GM19468 (cell line): ENCODE measurements around the gene STUM.
"Not testable (repeated sequence)": the region's sequence is repeated elsewhere in the genome, so short reads cannot be mapped to it uniquely, and the experiment has no call there.

Experiments used
- ATAC-seq: cut with Tn5 transposase; IDR thresholded peaks from one replicate; pipeline ENCODE4 v1.9.1; 2021; ENCODE audit warnings: mild to moderate bottlenecking, moderate library complexity, moderate number of reproducible peaks; ENCODE audit not compliant: unreplicated experiment; ENCODE audit errors: extremely low read depth

Gene STUM, protein sequence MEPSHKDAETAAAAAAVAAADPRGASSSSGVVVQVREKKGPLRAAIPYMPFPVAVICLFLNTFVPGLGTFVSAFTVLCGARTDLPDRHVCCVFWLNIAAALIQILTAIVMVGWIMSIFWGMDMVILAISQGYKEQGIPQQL

GRCh38 chr1:226548256-226549093 lies at the start of gene STUM:
TSS of gene STUM (plus strand) at chr1:226548764. CDS start at chr1:226548905, 141 bp downstream.
- no peak for ATAC-seq

GRCh38 chr1:226499699-226500098 lies 48.9 kb upstream of the STUM start:
- ATAC-seq = not testable (repeated sequence)

- ATAC-seq = no peak
These were observed 42.5 kb upstream of the STUM start for GRCh38 chr1:226506021-226506420.

DNA sequence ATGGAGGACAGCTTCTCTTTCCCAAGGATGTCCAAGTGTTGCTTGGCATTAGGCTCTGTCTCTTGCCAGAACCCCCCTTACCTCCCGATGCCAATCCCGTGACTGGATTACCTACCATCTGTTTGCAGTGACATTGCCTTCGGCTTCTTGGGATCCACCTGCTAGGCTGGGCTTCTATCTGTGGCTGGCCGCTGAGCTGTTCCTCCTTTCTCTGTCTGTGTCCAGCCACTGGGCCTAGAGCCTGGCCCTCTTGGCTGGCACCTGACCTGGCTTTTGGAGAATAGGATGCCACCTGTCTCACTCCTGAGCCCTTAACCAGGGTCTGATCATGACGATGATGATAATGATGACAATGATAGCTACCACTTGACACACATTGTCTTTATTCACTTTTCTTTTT lies 41.6 kb upstream of the STUM start:
- no peak for ATAC-seq

DNA sequence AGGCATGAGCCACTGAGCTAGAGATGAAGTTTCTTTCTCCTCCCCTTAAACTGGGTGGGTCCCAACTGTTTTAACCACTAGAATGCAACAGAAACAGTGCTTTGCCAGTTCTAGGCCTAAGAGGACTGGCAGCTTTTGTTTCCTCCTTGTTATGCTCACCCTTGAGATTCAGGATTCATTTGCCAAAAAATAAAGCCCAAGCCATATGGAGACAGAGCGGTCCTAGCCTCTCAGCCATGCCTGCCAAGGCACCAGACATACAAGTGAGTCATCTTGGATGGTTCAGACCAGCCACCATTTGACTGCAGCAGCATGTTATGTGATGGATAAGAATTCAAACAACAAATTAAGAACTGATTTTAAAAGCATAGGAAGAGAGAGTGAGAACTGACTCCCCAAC lies 38.1 kb upstream of the STUM start:
- ATAC-seq = no peak

- no peak for ATAC-seq
These were observed 37.3 kb upstream of the STUM start for GRCh38 chr1:226511296-226511695.

DNA sequence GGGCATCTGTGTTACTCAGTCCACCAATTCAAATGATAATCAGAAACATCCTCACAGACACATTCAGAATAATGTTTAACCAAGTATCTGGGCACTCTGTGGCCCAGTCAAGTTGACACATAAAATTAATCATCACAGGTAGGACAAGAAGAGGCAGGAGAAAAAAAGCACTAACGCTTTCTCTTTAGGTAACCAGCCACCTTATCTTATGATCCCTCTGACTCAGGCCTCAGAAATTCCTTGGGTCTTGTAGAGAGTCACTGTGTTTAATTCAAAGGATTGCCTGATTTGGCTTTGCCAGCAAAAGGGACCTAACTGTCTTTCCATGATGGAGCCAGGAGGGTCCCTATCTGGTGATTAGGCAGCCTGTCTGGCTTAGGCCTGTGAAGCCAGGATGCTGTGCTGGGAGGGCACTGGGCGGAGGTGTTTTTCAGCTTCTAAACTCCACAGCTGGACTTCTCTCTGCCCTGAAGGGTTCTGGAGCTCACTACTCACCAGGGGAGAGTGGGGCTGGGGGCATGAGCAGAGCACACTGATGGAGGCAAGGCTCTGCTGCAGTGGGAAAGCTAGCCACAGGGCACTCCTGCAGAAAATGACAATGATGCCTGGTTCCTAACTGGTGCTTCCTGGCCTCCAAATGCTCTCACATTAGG lies 36.4 kb upstream of the STUM start:
- no peak for ATAC-seq

GRCh38 chr1:226518375-226518774 lies 30.2 kb upstream of the STUM start:
- ATAC-seq = no peak

DNA sequence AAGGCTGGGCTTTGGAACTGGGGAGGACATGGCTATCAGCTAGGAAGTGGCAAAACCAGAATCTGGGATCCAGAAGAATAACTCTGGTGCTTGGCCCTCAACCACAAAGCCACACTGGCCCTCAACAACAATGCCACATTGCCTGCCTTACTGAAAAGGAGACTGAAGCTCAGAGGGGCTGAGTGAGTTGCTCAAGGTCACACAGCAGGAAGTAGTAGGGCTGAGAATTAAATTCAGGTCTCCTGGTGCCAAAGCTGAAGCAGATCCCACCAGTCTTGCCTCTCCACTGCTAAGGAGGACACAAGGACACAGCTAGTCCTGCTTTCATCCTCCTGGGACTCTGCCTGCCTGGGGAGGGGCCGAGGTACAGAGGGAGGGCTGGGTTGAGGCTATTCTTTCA lies 29.4 kb upstream of the STUM start:
- no peak for ATAC-seq

DNA sequence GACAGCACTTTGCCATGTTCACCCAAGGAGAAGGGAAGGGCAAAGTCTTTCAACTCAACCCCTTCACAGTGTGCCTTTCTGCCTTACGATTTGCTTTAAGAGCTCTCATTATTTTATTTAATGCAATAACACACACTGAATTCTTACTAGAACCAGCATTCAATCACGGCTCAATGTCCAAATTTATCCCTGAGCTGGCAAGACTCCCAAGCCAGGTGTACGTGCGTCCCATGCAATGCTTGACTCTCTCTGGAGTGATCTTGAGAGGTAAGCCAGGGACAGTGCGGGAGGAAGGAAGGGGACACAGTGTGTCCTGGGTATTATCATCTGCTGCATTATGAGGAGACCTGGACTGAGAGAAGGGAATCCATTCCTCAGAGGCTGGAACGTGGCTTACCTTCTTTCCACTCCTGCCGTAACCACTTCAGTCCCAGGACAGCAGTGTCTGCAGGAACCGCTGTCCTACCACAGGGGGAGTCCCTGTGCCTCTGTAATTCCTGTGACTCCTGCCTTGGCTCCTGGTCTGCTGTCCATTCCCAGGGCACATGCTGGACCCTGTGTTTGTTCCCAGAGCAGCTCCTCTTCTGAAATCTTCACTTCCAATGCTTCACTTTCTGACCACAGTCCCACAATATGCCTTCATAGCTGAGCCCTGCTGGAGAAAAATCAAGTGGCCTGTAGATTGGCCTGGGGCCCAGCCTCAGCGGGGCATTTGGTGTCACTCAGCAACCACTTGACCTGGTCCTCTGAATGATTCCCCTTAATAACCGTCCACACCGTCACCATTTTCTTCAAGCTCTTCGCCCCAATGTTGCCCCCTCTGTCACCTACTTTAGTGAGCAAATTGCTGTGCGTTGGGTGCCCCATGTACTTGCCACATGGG lies 28.6 kb upstream of the STUM start:
- ATAC-seq = no peak

DNA sequence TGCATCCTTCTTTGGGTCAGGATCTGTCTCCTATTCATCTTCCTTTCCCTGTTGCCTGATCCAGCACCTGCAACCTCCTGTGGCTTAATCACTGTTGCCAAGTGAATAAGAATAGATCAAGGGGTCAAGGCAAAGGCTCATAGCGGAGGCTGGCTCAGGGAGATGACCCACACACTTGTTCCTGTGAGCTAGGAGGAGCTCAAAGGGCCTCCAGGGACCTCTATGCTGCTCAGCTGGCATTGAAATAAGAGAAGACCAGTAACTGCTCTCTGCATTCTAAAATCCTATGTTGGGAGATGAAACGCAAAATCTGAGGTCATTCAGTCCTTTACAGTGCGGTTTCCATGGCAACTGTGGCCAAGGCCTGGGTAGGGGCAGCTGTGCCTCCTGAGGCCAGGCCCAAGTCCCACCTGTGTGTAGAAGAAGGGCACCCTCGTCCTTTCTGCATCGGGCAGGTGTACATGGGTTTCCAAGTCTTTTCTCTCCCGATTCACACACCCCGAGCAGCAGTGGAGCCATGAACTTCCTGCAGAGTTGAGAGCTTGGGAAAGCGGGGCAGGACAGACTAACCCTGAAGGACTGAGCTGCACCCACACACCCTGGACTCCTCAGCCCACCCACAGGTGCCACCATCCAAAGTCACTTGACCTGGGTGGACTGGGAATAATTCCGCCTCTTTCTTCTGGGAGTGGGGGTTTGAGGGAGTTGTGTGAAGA lies 27.8 kb upstream of the STUM start:
- ATAC-seq = no peak

- no peak for ATAC-seq
These were observed 24.7 kb upstream of the STUM start for GRCh38 chr1:226523646-226524406.

- ATAC-seq = no peak
These were observed 24.0 kb upstream of the STUM start for GRCh38 chr1:226524547-226524946.

DNA sequence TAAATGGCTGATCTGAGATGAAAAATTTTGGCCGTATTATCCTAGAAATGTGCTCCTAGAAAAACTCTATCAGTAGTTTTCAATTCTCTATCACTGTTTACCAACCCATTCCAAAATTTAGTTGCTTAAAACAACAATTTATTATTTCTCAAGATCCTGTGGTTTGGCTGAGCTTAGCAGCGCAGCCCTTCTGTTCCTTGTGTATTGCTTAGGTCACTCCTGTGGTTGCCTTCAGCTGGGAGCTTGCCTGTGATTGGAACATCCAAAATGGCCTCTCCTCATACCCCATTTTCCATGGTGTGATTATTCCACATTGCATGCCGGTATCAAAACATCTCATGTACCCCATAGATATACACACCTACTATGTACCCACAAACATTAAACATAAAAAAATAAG lies 22.8 kb upstream of the STUM start:
- no peak for ATAC-seq

- ATAC-seq = no peak
These were observed 21.6 kb upstream of the STUM start for GRCh38 chr1:226526801-226527595.

DNA sequence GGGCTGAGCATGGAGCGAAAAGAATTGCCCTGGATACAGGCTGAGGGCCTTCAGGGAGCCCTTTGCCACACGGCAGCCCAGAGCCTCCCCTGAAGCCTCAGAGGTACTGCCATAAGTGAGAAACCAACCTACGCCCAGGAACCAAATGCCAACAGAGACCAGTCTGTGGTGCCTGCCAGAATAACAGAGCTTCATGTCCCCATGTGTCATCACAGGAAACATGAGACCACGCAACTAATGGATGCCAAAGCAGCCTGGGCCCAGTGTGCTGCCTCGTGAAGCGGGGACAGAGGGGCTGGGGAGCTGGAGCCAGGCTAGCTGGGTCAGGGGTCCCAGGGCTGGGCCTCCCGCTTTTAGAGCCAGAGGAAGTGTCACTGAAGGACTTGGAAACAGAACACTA lies 18.7 kb upstream of the STUM start:
- no peak for ATAC-seq

- ATAC-seq = no peak
These were observed 18.0 kb upstream of the STUM start for GRCh38 chr1:226530591-226530990.

DNA sequence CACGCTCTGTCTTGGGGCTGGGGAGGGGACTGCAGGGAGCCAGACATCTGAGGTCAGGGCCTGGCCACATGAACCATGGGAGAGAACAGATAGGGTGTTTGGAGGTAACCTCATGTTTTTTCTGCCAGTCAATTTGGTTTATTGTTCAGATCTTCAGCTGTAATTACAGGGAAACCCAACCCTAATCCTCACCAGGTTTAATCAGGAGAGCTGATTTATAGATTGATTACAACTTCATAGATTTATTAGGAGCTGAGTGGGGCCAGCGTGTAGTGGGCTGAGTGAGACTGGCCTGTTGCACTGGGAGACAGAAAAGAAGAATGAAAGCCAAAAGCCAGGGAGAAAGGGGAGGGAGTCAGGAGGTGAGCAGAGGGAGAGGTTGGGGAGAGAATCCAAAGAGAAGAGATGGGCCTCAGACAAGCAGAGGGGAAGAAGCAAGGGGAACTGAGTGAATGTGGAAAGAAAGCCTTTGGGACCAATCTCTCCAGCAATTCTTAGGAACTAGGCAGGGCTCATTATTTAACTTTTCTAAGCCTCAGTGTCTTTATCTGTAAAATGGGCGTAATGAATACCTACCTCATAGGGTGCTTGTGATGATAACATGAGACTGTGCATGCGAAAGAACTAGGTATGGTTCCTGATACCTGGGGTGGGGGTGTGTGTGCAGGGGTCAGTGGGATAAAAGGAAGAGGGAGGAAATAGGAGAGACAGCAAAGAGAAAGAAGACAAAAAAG lies 17.0 kb upstream of the STUM start:
- ATAC-seq = no peak
